ENCODE results near the gene TAF1.
"Not testable (repeated sequence)": the region's sequence is repeated elsewhere in the genome, so short reads cannot be mapped to it uniquely, and the experiment has no call there.

The TAF1 gene

GRCh38 chrX:71393919-71394318 lies 27.8 kb downstream of the TAF1 start:
- peaks cover 100% of the 10 kb centered on the region for H3K36me3 Mint-ChIP-seq
- H3K9me3 Mint-ChIP-seq: no peaks in the 10 kb centered on the region
- H3K4me3 Mint-ChIP-seq: no peak overlapping the region
- no peak for ATAC-seq
- H3K4me1 Mint-ChIP-seq: no peaks in the 10 kb centered on the region
- H3K27ac Mint-ChIP-seq: no peak overlapping the region
- no peak for DNase-seq (ENCODE audit: low spot score in 2 of 2)

GRCh38 chrX:71396576-71396975 lies 30.4 kb downstream of the TAF1 start:
- Mint-ChIP-seq H3K4me1 (no peaks in the 10 kb centered on the region), H3K4me3 (no peak overlapping the region), H3K9me3 (no peaks in the 10 kb centered on the region), H3K36me3 (peaks cover 100% of the 10 kb centered on the region), H3K27ac (no peak overlapping the region)
- DNase-seq (ENCODE audit: low spot score in 2 of 2) (no peak), ATAC-seq (no peak)

- Mint-ChIP-seq H3K4me1 (no peaks in the 10 kb centered on the region), H3K9me3 (no peaks in the 10 kb centered on the region), H3K4me3 (no peak overlapping the region), H3K36me3 (peaks cover 100% of the 10 kb centered on the region), H3K27ac (no peak overlapping the region)
- peak; percentile 55 for ATAC-seq
- no peak for DNase-seq (ENCODE audit: low spot score in 2 of 2)
Observed at GRCh38 chrX:71400710-71401109, 34.6 kb downstream of the TAF1 start.

GRCh38 chrX:71416260-71416659 lies 50.1 kb downstream of the TAF1 start:
- not testable (repeated sequence) for H3K9me3 Mint-ChIP-seq; H3K27ac Mint-ChIP-seq; H3K4me1 Mint-ChIP-seq; DNase-seq (ENCODE audit: low spot score in 2 of 2); H3K4me3 Mint-ChIP-seq; ATAC-seq
- H3K36me3 Mint-ChIP-seq: peaks cover 72% of the 10 kb centered on the region

- ATAC-seq (no peak), DNase-seq (ENCODE audit: low spot score in 2 of 2) (no peak)
- Mint-ChIP-seq H3K4me3 (no peak overlapping the region), H3K4me1 (no peaks in the 10 kb centered on the region), H3K27ac (no peak overlapping the region), H3K9me3 (no peaks in the 10 kb centered on the region), H3K36me3 (peaks cover 88% of the 10 kb centered on the region)
Observed at GRCh38 chrX:71420686-71421085, 54.5 kb downstream of the TAF1 start.

GRCh38 chrX:71432733-71433132 lies 66.6 kb downstream of the TAF1 start:
- H3K27ac Mint-ChIP-seq: peak overlapping the region; percentile 26
- no peaks in the 10 kb centered on the region for H3K9me3 Mint-ChIP-seq
- H3K4me3 Mint-ChIP-seq: no peak overlapping the region
- no peak for ATAC-seq
- no peak for DNase-seq (ENCODE audit: low spot score in 2 of 2)
- H3K4me1 Mint-ChIP-seq: no peaks in the 10 kb centered on the region
- H3K36me3 Mint-ChIP-seq: peaks cover 64% of the 10 kb centered on the region

GRCh38 chrX:71438750-71439149 lies 72.6 kb downstream of the TAF1 start:
- H3K4me1 Mint-ChIP-seq: no peaks in the 10 kb centered on the region
- H3K9me3 Mint-ChIP-seq: no peaks in the 10 kb centered on the region
- no peak overlapping the region for H3K27ac Mint-ChIP-seq
- ATAC-seq (no peak), DNase-seq (ENCODE audit: low spot score in 2 of 2) (no peak)
- H3K4me3 Mint-ChIP-seq: no peak overlapping the region
- H3K36me3 Mint-ChIP-seq: peaks cover 62% of the 10 kb centered on the region

GRCh38 chrX:71439420-71439819 lies 73.3 kb downstream of the TAF1 start:
- ATAC-seq (no peak), DNase-seq (ENCODE audit: low spot score in 2 of 2) (no peak)
- Mint-ChIP-seq H3K9me3 (no peaks in the 10 kb centered on the region), H3K4me3 (no peak overlapping the region), H3K27ac (no peak overlapping the region), H3K4me1 (no peaks in the 10 kb centered on the region), H3K36me3 (peaks cover 63% of the 10 kb centered on the region)

- Mint-ChIP-seq H3K36me3 (peaks cover 68% of the 10 kb centered on the region), H3K4me1 (no peaks in the 10 kb centered on the region), H3K9me3 (no peaks in the 10 kb centered on the region), H3K27ac (no peak overlapping the region), H3K4me3 (no peak overlapping the region)
- ATAC-seq (no peak), DNase-seq (ENCODE audit: low spot score in 2 of 2) (no peak)
Observed at GRCh38 chrX:71439896-71440295, 73.7 kb downstream of the TAF1 start.

- Mint-ChIP-seq H3K9me3 (no peaks in the 10 kb centered on the region), H3K36me3 (peaks cover 72% of the 10 kb centered on the region), H3K4me1 (no peaks in the 10 kb centered on the region), H3K4me3 (no peak overlapping the region), H3K27ac (no peak overlapping the region)
- no peak for ATAC-seq
- no peak for DNase-seq (ENCODE audit: low spot score in 2 of 2)
Observed at GRCh38 chrX:71440401-71440800, 74.2 kb downstream of the TAF1 start.

GRCh38 chrX:71441809-71442208 lies 75.7 kb downstream of the TAF1 start:
- not testable (repeated sequence) for H3K4me1 Mint-ChIP-seq; H3K27ac Mint-ChIP-seq; ATAC-seq; DNase-seq (ENCODE audit: low spot score in 2 of 2); H3K4me3 Mint-ChIP-seq; H3K9me3 Mint-ChIP-seq
- H3K36me3 Mint-ChIP-seq: peaks cover 66% of the 10 kb centered on the region

- Mint-ChIP-seq H3K36me3 (peaks cover 52% of the 10 kb centered on the region), H3K9me3 (no peaks in the 10 kb centered on the region), H3K4me1 (no peaks in the 10 kb centered on the region), H3K27ac (no peak overlapping the region), H3K4me3 (no peak overlapping the region)
- ATAC-seq (no peak), DNase-seq (ENCODE audit: low spot score in 2 of 2) (no peak)
Observed at GRCh38 chrX:71450433-71451106, 84.4 kb downstream of the TAF1 start.

- not testable (repeated sequence) for ATAC-seq; H3K4me1 Mint-ChIP-seq; H3K4me3 Mint-ChIP-seq; H3K27ac Mint-ChIP-seq; DNase-seq (ENCODE audit: low spot score in 2 of 2); H3K9me3 Mint-ChIP-seq
- peaks cover 54% of the 10 kb centered on the region for H3K36me3 Mint-ChIP-seq
Observed at GRCh38 chrX:71451518-71451917, 85.4 kb downstream of the TAF1 start.

GRCh38 chrX:71453056-71453455 lies 86.9 kb downstream of the TAF1 start:
- no peak for DNase-seq (ENCODE audit: low spot score in 2 of 2)
- H3K4me1 Mint-ChIP-seq: no peaks in the 10 kb centered on the region
- H3K9me3 Mint-ChIP-seq: no peaks in the 10 kb centered on the region
- no peak overlapping the region for H3K4me3 Mint-ChIP-seq
- no peak overlapping the region for H3K27ac Mint-ChIP-seq
- ATAC-seq: no peak
- peaks cover 59% of the 10 kb centered on the region for H3K36me3 Mint-ChIP-seq

- Mint-ChIP-seq H3K4me1 (no peaks in the 10 kb centered on the region), H3K27ac (peak overlapping the region; percentile 73), H3K9me3 (no peaks in the 10 kb centered on the region), H3K4me3 (no peak overlapping the region), H3K36me3 (peaks cover 70% of the 10 kb centered on the region)
- no peak for ATAC-seq
- no peak for DNase-seq (ENCODE audit: low spot score in 2 of 2)
Observed at GRCh38 chrX:71454222-71454621, 88.1 kb downstream of the TAF1 start.

GRCh38 chrX:71458866-71459265 lies 92.7 kb downstream of the TAF1 start:
- no peak overlapping the region for H3K4me3 Mint-ChIP-seq
- ATAC-seq (no peak), DNase-seq (ENCODE audit: low spot score in 2 of 2) (no peak)
- H3K36me3 Mint-ChIP-seq: peaks cover 96% of the 10 kb centered on the region
- no peaks in the 10 kb centered on the region for H3K9me3 Mint-ChIP-seq
- no peaks in the 10 kb centered on the region for H3K4me1 Mint-ChIP-seq
- no peak overlapping the region for H3K27ac Mint-ChIP-seq

- Mint-ChIP-seq H3K36me3 (peaks cover 88% of the 10 kb centered on the region), H3K27ac (peak overlapping the region; percentile 54), H3K4me1 (no peaks in the 10 kb centered on the region), H3K9me3 (no peaks in the 10 kb centered on the region), H3K4me3 (no peak overlapping the region)
- DNase-seq (ENCODE audit: low spot score in 2 of 2) (no peak), ATAC-seq (no peak)
Observed at GRCh38 chrX:71464968-71465367, 98.8 kb downstream of the TAF1 start.
